Activated T-cell treated with anti-CD3 and anti-CD28 coated beads, Interleukin-2, amount 50 U/mL, for 48 hours (primary cell): ENCODE results near the gene RIPOR3.
A peak's percentile ranks its signal among the peaks of the same experiment; 100 is the strongest.

Experiments used
- DNase-seq, 2 experiments: peaks; one replicate each; pipeline ENCODE4 v3.0.0-alpha.2; 2020

The RIPOR3 gene

DNA sequence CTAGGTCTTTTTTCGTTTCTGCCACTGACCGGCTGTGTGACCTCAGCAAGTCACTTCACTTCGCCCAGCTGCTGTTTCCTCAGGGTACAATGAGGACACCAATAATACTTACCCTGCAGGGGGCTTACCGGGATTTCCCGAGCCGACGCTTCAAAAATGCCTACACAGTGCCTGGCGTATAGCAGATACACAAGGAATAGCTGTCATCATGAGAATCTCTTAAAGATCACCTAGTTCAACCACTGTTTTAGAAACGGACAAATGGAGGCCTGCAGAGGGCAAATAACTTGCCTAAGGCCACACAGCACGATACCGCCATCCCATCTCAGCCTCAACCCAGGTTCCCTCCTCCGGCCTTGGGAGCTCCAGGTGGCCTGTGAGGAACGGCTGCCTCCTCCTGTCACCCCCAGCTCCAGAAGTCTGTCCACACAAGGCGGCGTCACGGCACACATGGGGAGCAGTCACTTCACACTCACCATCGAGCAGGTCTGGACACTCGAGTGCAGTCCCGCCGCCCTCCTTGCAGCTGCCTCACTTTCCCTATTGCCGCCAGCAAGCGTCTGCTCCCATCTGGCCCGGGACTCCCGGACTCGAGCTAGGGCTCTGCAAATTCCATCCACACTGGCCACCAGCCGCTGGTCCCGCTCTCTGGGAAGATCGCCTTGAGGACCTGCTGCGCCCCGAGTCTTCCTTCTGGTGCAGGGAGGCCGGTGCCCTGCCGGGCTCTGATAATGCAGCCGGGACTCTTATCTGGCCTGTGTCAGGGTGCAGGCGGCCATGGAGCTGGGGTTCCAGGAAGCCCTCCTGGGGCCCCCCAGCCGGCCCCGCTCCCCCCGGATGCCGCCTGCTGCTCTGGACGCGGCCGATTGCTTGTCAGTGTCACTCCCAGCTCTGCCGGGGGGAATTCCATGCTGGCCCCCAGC lies at the start of gene RIPOR3:
TSS of gene RIPOR3 (minus strand) at position 893 of the 923 bp plus-strand sequence. CDS start at position 479, 414 bp downstream.
- DNase-seq, result peak; percentile 17 to 22

- peak in 1 of 2 experiments; percentile 3 for DNase-seq
These were observed 46.0 kb upstream of the RIPOR3 start for GRCh38 chr20:50737352-50737751.

GRCh38 chr20:50735813-50736212 lies 44.5 kb upstream of the RIPOR3 start:
- no peak for DNase-seq

- peak in 1 of 2 experiments; percentile 10 for DNase-seq
These were observed 43.7 kb upstream of the RIPOR3 start for GRCh38 chr20:50734730-50735679.

DNA sequence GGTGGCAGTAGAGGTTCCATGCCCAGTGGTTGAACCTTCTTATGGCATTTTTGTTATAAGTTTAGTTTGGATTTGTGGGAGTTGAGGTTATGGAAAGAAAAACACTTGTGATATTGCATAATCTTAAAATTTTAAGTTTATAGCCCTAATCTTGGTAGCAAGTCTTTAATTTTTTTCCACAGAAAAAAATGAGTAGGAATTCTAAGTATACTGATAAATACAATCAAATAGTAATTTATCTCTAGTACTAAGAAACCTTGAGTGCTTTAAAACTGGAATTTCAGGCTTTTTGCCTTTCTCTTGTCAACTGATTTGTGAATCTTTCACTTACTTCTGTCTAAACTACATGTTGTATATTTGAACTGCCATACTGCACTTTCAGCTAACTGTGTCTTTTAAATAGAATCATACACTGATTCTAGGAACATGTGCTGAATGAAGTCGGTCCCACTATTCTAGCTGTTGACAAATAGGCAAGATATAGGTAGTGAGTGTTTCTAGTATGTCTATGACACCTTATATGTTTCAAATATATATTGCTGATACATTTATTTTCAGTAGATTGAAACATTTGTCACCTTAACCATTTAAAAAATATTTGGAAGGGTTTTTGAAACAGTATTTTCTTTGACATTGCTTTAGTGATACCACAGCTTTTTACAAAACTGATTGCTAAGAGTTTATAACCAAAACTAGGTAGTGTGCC lies 42.5 kb upstream of the RIPOR3 start:
- DNase-seq, result no peak

- DNase-seq, result peak in 1 of 2 experiments; percentile 33
These were observed 40.8 kb upstream of the RIPOR3 start for GRCh38 chr20:50731930-50732690.

DNA sequence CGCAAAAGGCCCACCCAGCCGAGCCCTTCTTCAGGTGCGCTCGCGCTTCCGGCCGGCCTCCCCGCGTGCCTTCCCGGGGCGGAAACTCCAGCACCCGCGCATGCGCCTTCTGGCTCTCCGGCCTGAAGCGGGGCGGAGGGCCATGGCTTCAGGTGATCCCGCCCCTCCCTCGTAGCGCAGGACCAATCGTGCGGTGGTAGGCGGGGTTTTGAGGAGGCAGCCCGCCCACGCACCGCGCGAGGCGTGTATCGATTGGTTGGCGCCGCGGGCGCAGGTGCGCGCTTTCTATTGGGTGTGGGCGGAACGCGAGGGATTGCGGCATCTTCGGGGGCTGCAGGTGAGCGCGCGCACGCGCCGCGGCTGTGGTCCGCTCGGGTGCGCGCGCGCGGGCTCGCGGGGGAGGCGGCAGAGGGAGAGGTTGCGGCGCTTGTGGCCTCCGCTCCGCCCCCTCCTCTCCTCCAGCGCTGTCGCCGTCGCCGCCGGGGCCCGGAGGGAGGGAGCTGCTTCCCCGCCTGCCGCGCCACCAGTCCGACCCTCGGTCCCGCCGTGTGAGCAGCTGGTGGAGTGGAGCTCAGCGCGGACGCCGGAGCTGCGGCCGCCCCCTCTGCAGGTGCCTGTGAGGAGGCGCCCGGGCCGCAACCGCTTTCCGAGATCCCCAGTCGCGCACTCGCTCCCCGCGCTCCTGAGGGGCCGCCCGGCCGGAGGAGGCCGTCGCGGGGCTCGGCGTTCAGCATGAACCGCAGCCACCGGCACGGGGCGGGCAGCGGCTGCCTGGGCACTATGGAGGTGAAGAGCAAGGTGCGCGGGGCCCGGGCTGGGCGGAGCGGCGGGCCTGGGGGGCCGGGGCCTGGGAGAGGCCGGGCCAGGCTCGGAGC lies 40.0 kb upstream of the RIPOR3 start, which contains the start of gene PARD6B:
TSS of gene PARD6B (plus strand) at position 526 of the 875 bp plus-strand sequence. CDS start at position 733, 207 bp downstream.
- DNase-seq, result peak; percentile 99

DNA sequence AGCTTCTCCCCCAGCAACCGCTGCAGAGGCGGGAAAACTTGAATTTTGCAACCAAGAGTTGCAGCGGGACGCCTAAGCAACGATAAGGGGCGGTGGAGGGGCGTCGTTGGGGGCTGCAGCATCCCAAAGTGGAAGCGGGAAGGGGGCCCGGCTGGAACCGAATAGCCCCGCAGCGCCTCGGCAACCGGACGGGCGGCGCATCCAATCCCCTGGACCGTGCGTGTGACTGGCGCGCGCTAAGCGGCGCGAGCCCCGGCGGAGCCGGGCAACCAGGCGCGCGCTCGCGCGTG lies 39.4 kb upstream of the RIPOR3 start:
- DNase-seq, result no peak

DNA sequence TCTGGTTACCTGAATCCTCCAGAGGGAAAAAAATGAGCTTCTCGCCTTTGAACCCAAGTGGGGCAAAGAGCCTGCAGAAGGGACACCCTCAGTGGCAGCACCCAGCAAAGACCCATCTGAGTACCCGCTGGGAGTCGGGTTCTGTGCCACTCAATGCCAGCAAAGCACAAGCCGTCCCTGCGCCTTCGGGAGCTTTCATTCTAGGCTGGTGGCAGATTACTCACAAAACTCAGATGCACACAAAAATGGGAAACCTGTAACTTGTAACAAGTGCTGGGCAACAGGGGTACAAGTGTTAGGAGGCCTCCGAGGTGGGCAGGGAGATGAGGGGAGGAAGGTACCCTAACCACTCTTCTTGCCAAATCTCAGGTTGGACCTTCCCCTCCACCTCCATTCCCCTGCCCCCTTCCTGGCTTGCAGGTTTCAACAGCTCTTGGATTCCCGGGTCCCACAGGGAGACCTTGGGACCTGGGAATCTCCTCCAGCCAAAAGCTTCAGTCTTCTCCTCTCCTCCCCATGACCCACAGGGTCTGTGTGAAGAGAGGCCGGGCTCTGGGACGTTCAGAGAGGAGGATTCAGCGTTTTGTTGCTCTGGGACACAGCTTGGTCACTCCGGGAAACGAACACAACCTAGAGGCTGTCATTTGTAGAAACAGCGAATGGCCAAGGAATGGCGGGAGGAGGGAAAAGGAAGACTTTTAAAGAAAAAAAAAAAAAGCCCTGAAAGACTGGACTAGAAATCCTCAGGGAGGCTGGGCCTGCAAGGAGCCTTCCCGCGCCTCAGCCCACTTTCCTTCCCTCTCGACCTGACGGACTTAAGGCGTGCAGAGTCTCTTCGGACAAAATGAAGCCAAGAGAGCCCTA lies 38.8 kb upstream of the RIPOR3 start:
- peak in 1 of 2 experiments; percentile 21 for DNase-seq

DNA sequence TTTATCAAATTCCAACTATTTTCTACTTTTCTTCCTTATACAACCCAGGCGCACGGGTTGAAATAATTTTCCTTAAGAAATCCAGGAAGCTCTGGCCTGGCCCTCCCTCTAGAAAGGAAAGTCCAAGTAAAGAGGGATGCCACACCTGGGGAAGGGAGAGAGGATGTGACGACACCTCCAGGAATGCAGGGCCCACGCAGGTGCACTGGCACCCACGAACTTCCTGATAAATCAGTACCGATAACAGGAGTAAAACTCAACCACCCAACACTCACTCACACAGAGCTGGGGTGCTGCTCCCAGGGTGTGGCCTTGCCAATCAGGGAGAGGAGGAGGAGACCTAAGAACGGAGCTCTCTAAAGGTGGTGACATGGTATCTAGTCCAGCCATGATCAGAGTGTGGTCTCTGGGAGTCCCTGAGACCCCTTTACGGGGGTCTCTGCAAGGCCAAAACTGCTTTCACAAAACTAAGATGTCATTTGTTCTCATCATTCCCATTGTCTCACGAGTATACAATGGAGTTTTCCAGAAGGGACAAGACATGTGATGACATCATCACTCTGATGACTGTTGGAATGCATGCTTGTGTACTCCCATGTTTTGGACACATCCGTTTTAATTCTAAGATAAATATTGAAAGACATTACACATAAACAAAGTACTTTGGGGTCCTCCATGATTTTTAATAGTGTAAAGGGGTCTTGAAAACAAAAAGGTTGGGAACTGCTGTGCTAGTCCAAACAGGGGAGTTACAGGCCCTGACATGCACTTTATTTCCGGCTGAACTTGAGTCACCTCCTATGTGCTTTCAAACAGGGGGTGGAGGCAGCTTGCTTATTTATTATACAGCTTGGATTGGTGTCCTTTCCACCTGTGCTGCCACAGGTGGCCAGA lies 37.9 kb upstream of the RIPOR3 start:
- peak in 1 of 2 experiments; percentile 11 for DNase-seq

GRCh38 chr20:50728486-50728980 lies 37.2 kb upstream of the RIPOR3 start:
- no peak for DNase-seq

GRCh38 chr20:50727792-50728485 lies 36.6 kb upstream of the RIPOR3 start:
- no peak for DNase-seq

DNA sequence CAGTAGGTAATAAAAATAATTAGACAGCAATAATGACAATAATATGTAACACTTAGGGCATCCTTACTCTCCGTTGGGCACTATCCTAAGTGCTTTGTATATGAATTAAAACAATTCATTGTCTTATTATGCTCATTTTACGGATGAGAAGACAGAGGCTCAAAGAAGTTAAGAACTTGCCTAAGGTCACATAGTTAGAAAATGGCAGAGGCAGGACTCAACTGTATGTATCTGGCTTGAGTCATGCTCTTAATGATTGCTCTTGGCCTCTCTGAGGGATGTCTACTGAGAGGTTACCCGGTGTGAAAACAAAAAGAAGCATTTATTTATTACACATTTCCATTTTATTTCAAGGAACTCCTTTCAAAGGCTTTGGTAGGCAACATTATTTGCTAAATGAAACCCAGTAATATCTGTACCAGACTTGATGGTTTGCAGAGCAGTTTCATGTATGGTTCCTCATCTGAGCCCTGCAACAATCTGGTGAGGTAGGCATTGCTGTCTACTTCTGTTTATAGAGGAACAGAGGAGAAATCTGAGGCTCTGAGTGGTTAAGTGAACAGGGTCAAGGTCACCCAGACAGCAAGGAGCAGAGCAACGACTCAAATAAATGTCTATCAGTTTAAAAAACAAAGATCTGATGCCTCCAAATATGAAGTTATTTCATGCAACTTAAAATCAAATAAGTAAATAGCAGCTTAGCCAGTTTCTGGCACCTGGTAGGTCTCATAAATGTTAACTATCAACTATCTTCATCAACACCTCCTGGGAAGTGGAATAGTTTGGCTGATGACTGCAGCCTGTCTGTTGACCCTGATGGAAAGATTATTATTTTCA lies 35.8 kb upstream of the RIPOR3 start:
- DNase-seq, result no peak

- no peak for DNase-seq
These were observed 34.3 kb upstream of the RIPOR3 start for GRCh38 chr20:50725724-50726005.

- DNase-seq, result peak; percentile 84 to 87
These were observed 33.7 kb upstream of the RIPOR3 start for GRCh38 chr20:50724851-50725723.

DNA sequence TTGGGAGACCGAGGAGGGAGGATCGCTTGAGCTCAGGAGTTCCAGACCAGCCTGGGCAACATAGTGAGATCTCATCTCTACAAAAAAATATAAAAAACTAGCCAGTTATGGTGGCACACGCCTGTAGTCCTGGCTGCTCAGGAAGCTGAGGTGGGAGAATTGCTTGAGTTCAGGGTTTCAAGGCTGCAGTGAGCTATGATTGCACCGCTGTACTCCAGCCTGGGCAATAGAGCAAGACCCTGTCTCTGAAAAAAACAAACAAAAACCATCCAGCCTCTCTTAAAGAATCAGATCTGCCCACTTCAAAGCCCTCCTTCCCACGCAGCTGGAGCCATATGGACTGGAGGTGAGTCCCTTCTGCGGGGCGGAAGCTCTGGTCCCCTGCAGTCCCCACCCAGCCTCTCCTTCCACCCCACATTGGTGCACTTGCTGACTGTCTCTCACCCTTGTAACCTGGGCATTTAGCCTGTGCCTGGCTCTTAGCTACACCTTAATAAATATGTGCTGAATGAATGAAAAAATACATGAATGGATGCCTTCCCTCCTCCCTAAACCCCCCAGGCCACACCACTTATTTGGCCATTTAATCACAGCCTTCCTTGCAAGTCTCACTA lies 32.9 kb upstream of the RIPOR3 start:
- DNase-seq, result no peak
